Upper lobe of left lung (tissue), 4 donors: ENCODE measurements around the gene BMPR2.

ENCODE experiments used
- CTCF ChIP-seq, 6 experiments: fragments of 450-650 bp in 4 of 6; fragments of 200-600 bp in 2 of 6; sonication (generic) in 2 of 6; IDR thresholded peaks; one replicate each; pipeline ENCODE4 v1.5.1; 2016 to 2019; ENCODE audit warnings: antibody characterized with exemption in 6 of 6
- POLR2AphosphoS5 ChIP-seq, 2 donors: sonication (generic); formaldehyde crosslinking; IDR thresholded peaks; one replicate each; pipeline ENCODE4 v1.5.1; 2017; ENCODE audit warnings: antibody characterized with exemption in 2 of 2

GRCh38 chr2:202408546-202409140 lies 32.5 kb downstream of the BMPR2 start:
- TF ChIP-seq CTCF (IDR thresholded peaks at IDR 0.05) (no peak), POLR2AphosphoS5 (IDR thresholded peaks at IDR 0.05) (no peak)
